GM21723 (cell line): Measurements from ENCODE around the gene TNS3.

Experiments used
- ATAC-seq: cut with Tn5 transposase; IDR thresholded peaks from one replicate; pipeline ENCODE4 v1.9.1; 2021; ENCODE audit warnings: mild to moderate bottlenecking, moderate library complexity; ENCODE audit not compliant: unreplicated experiment

The TNS3 gene

DNA sequence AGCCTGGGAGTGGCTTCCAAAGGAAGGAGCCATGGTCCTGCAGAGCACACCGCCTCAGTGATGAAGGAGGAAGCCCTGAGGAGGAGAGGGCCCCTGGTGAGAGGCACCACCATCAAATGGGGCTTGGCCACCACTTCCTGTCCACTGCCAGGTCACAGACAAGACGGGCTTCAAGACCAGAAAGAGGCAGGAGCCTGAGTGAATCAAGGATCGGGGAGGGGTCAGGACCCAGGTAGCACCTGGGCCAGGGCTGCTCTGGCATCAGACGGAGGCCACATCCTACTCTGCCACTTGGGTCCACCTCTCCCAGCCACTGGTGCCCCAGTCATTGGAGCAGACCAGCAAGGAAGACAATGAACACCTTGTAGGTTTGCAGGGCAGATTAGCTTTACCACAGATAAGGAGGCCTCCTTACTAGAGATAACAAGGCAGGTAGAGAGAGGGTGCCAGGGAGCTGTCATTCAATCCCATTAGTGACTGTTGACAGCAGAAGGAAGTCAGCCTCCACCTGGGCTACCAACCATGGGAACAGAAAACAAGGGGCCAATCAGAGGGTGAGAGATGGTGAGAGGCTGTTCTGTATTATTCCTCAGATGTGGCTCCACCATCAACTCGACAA lies 143.4 kb downstream of the TNS3 start:
- no peak for ATAC-seq

DNA sequence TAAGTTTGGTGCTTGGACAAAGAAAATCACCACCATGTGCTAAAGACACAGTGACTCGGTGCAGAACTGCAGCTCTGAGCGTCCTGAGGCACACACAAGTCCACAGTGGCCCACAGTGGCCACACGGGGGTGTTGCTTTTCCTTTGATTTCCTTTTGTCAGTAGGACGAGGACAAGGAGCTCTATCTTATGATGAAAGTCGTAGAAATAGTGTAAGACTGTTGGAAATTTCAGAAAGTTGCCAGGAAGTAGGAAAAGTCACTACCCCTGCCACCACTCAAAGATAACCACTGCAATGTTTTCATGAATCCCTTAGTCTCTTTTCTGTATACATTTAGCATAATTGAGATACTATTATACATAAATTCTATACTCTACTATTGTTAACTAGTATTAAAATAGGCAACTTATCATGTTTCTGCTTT lies 146.0 kb downstream of the TNS3 start:
- no peak for ATAC-seq

DNA sequence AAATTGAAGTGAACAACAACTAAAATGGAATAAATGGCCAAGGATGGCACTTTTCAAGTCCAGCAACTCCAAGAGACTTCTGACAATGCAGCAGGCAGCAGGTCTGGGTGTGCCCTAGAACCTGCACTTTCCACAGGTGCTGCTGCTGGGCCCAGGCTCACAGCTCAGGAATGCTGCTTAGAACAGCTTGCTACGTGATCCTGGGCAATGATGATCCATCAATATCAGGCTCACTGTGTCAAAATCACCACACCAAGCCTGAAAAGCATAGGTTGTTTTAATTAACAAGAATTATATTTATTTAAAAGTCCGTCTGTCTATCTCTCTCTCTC lies 148.4 kb downstream of the TNS3 start:
- no peak for ATAC-seq

DNA sequence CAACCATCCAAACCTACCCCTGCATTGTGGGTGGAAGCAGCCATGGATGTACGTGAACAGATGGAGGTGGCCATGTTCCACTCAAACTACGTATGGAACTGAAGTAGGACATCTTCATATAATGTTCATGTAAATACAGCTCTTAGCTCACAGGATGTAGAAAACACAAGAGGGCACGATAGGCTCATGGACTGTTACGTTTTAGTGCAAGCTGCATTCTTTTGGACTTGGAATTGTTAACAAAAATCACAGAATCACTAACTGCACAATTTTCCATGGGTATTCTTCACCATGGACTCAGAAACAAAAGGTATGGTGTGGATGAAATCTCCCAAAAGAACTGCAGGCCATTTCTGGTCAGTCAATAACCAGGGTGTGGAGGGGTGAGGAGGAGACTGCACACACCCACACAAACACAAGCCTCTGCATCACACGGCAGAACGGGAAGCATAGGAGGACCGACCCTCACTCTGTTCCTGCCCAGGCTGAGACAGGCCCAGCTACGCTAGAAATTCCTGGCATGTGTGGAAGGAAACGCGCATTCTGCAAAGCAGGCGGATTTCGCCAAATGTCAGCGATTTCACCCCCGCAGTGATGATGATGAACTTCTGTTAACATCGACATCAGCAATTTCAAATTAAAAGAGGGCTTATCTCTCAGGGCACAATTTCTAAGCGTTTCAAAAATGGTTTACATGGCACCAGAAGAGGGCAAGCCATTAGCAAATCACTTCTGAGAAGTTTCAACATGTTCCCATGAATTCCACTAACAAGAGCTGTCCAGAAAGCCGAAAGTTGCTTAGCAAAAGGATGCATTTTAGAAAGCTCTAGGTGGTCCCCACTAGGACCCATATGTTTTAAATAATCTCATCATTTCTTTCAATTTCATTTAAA lies 149.0 kb downstream of the TNS3 start:
- no peak for ATAC-seq

DNA sequence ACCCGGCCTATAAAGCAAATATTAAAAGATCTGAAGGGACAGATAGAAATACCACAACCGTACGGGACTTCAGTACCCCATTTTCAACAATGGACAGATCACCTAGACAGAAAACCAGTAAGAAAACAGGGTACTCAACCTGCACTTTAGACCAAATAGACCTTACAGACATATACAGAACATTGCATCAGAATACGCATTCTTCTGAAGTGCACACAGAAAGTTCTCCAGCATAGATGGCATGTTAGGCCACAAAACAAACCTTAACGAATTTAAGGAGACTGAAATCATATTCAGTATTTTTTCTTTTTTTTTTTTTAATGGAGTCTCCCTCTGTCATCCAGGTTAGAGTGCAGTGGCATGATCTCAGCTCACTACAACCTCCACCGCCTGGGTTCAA lies 151.5 kb downstream of the TNS3 start:
- no peak for ATAC-seq

DNA sequence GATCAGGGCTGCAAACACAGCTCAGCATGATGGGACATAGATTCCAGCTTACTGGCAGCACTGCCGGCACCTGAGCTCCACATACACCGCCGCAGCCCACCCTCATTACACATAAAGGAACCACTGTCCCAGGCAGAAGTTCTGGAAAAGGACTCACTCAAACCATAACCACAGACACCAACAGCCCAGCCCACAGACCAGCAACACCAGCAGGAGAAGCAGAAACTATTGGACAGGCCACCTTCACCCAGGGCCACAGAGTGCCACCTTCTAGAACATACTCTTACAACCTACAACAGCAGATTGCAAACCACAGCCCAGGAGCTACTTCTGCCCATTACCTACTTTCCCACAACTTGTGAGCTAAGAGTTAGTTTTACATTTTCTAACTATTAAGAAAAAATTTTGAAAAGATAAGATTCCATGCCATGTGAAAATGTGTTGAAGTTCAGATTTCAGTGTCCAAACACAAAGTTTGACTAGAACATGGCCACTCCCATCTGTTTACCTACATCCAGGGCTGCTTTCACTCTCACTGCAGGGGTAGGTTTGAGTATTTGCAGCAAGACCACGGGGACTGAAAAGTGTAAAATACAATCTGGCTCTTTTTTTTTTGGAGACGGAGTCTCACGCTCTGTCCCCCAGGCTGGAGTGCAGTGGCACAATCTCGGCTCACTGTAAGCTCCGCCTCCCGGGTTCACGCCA lies 153.0 kb downstream of the TNS3 start:
- no peak for ATAC-seq

DNA sequence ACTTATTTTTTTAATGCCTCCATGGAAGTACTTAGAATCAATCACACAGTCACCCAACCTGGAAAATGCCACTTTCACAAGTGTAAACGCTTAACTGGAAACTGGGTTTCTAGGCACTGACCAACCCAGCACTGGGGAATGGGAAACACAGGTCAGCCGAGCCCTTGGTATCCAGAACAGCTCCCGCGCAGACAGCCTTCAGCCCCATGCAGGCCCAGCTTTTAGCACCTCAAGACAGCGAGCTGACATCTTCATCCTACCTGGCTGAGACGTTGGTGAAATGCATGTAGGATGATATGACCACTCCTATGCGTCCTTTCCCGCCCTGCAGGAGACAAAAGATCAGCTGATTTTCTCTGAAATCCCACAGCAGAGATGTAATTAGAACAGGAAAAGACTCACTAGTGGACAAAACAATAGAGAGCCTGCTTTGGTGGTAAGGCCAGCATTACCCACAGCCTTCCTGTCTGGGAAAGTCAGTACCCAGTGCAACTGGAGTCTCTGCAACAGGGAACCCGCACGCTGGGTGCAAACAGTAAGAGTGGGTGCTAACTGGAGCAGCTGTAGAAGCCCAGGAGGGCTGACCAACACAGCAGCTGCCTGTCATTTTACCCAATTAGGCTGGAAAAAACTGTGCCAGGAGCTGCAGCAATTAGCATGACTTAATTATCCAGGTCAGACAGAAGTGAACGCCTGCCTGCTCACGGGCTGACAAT lies 153.7 kb downstream of the TNS3 start:
- ATAC-seq: no peak

DNA sequence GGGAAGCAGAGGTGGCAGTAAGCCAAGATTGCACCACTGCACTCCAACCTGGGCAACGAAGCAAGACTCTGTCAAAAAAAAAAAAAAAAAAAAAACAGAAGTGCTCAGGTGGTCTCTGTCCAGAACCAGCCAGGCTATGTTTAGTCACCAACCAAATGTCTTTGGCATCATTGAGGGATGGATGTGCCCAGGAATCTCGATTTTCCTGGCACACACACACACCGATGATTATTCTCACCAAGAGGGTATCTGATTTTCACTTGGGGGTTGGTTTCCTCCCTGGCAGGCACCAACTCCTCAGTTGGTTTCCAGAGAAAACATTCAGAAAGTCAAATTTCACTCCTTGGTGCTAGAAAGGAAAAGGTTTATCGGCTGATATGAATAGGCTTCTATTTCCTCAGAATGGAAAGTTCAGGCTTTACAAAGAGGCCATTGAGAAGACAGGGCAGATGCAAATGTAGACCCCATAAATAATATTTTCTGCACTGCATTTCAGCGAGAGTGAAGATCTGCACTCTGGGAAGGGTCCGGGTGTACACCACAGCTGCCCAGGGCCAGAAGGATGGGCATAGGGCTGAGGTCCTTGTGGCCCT lies 154.8 kb downstream of the TNS3 start:
- ATAC-seq: no peak

DNA sequence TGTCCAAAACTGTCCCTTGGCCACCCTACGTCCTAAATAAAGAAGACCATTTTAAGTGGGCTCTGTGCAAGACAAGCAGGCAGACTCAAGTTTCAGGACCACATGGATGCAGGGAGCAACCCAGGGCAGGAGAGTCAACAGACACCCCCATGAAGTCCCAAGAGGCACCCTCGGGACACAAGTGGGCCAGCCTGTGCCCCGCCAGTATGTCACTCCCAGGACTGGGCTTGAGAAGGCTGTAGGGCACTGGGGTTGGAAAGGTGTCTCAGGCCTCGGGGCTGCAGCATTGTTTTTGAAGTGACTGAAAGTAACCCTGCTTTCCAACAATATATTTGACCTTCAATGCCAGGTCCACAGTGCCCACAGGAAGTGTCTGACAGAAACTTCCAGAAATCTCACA lies 157.4 kb downstream of the TNS3 start:
- ATAC-seq: no peak

DNA sequence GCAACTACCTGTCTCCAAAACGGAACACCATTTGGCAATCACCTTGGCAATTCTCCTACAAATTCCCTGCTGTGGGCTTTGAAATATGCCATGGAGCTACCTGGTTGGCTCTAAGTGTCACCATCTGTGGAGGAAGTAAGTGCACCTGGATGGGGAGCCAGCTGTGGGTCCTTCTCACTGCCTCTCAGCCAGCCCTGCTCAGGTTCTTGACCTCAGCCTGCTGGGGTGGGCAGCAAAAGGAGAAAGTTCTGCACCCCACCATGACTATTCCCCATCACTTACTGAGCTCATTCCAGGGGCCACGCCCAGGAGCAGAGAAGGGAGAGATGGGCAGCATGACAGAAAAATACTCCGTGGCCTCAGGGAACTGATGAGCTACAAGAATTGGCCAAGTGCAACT lies 158.7 kb downstream of the TNS3 start:
- ATAC-seq: no peak

DNA sequence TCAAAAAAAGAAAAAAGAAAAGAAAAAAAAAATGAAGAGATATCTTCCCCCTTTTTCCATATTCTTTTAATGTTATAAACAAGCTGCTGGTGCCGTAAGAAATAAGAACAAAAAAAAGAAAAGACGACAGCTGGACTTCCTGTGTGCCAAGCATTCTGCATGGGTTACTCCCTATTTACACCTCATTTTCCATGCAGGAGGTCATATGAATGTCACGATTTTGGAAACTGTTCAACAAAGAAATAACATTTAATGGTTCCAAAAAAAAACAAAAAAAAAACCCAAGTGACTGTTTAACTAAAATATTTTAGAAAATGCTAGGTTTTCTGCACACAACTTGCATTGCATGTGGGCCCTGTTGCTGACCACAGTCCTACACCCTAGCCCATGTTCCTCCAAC lies 159.3 kb downstream of the TNS3 start:
- ATAC-seq: no peak

DNA sequence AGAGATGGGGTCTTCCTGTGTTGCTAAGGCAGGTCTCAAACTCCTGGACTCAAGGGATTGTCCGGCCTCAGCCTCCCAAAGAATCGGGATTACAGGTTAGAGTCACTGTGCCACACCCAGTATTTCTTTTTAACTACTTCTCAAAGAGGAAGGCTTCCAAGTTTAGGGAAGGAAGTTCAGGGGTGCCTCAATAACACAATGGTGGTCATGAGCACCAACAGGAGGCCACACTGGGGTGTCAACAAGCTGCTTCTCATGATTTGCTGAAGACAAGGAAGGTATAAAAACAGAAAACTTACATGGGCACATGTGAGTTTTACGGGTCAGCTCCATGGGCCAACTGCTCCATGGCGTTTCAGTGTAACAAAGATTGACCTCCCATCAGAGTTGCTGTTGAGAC lies 160.5 kb downstream of the TNS3 start:
- no peak for ATAC-seq

DNA sequence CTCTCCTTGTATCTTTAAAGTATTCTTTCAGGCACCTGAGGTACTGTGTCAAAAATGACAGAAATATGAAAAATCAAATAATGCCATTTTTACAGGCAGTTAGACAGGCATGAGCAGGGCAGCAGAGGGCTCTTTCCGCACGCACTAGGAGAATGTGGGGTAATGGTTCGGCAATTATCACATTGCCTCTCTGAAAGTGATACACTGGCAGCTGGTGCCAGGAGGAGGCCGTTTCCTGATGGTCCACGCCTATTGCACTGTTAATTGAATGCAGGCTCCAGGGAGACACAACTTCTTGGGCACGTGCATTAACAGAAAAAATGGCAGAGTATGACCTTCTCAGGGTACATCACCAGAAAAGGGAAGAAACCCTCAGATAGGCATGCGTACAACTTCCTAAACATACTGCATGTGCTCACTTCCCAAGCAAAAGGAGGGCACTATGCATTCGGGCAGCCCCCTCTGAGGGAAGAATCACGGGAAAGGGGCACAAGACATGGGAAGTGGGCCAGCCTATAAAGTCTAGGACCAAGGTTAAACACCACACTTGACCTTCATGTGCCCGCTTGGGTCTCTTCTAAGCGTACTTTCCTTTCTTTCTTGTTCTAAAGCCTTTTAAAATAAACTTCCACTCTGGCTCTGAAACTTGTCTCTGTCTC lies 161.7 kb downstream of the TNS3 start:
- no peak for ATAC-seq

DNA sequence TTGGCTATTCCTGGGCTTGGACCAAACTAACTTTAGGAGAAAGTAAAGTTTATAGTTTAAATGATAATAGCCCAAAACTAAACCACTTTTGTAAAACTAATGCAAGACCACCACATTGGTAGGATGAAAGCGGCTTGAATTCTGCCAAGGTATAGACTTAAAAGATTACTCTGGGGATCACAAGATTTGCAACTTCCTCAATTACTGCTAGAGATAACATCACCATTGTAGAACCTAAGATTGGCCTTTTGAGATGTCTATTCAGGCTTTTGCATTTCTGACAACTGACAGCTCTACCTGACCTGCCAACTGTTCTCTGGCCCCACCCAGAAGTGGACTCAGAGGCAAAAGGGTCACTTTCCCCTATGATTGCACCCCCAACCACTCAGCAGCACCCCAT lies 162.4 kb downstream of the TNS3 start:
- ATAC-seq: no peak

DNA sequence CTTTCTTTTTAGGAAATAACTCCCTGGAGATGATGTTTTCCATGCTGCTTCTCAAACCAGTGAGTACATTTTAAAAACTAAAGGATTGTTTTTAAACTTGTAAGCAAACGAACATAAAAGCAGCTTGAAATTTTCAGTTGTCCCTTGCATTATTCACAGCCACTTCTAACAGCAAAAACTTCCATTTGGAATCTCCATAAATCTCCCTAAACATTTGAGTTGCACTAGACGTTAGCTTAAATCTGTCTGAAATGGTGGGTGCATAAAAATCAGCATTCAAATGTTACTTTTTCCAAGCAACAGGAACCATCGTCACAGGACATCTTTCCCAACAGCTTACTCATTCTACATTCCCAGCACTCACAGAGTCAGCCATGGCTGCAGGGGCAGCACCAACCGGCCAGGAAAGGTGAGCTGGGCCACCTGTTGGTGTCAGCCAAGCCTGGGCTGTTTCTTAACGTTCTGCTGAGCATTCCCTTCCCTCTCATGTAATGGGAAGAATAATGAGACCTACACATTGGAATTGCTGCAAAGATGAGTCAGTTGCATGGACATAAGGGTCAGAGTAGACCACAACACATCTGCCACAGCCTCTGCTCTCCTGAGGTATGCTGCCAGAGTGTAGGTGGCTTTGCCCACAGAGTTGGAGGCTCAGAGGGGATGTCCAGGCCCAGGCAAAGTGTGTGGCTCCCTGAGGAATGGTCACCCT lies 163.2 kb downstream of the TNS3 start:
- no peak for ATAC-seq

DNA sequence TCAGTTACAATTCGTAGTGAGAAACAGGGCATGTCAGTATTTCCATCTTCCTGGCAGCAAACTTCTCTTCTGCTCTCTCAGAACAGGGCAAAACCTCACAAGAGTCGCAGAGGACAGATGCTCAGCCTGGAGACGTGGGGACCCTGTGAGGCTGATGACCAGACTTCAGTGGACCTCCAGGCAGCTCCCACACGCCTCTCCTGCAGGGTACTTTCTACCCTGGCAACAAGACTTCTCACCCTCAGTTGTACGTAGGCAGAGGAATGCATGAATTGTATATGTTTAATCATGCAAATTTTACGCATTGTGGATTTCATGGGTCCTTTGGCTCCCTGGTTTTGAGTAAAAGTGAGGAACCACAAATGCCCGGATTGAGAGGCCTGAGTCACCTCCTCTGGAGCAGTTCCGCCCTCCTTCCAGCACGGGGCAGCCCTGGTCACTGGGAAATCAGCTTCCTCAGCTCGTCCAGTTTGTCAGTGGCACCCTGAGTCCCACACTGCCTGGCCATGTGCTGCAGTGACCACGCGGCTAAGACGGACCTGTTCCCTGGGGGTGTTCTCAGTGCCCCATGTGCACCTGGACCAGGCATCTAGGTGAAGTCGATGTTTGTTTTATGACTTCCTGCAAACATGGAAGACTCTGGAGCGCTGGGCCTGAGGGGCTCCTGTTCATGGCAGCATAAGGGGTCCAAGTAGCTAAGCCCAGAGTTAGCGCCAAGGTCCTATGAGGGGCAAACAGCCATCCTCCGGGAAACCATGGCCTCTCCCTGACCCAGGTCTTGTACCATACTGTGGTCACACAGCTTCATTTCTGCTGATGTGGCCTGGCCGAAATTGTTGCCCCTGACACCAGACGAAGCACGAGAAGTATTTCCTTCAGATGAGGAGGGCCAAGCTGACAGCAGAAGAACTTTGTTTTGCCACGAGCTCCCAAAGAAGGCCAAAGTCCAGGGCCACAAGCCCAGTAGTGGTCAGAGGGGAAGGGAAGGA lies 165.1 kb downstream of the TNS3 start:
- no peak for ATAC-seq

DNA sequence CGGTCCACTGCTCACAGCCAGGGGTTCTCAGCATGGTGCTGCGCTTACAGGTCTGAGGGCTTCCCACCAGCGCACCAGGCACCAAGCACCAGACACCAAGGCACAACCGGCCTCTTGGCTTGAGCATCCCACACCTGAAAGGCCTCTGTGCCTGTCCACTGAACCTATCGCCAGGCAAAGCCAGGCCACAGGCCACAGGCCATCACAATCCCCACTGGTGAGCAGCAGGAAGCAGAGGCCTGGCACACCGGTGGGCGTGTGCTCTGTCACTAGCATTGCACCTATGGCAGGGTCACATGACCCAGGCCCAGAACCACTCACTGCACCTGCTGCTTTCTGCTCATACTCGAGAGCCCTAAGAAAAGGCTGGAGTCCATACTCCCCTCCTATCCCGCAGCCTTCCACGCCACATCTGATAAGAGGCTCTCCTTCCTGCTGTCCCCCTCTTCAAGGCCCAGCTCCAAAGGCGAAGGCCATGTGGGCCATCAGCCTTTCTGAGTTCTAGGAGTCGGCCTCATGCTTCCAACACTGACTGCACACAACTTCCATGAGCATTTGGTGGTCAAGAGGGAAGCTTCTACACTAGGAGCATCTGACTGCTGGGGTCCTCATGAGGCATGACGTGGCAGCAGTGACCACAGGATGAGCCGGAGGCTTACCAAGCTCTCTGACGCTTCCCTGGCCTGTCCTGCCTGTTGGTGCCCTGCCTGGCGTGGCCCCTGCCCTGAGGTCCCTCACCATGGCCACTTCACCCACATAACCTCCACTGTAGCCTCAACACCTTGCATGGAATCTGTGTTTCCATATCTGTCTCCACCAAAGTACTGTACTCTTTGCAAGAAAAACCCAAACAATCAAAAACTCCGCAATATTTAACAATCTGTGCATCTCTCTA lies 166.3 kb downstream of the TNS3 start:
- no peak for ATAC-seq
